Central memory CD4-positive, alpha-beta T cell (primary cell): ENCODE data around the gene SLC14A1.
"Not testable (repeated sequence)": the region's sequence is repeated elsewhere in the genome, so short reads cannot be mapped to it uniquely, and the experiment has no call there.

Source experiments
- DNase-seq: peaks from one replicate; pipeline ENCODE4 v3.0.0; 2022

Gene SLC14A1

GRCh38 chr18:45724601-45725000 lies 620 bp downstream of the SLC14A1 start:
- no peak for DNase-seq

GRCh38 chr18:45725336-45725735 lies 1.4 kb downstream of the SLC14A1 start:
- DNase-seq: no peak

- DNase-seq: no peak
Observed at GRCh38 chr18:45726603-45727002, 2.6 kb downstream of the SLC14A1 start.

- DNase-seq: no peak
Observed at GRCh38 chr18:45727068-45727467, 3.1 kb downstream of the SLC14A1 start.

- DNase-seq: no peak
Observed at GRCh38 chr18:45728336-45729010, 4.5 kb downstream of the SLC14A1 start.

- DNase-seq: no peak
Observed at GRCh38 chr18:45730832-45731575, 7.0 kb downstream of the SLC14A1 start.

GRCh38 chr18:45731716-45732115 lies 7.7 kb downstream of the SLC14A1 start:
- no peak for DNase-seq

GRCh38 chr18:45733535-45733934 lies 9.6 kb downstream of the SLC14A1 start:
- DNase-seq: no peak

- DNase-seq: no peak
Observed at GRCh38 chr18:45734505-45734904, 10.5 kb downstream of the SLC14A1 start.

- no peak for DNase-seq
Observed at GRCh38 chr18:45734944-45735343, 11.0 kb downstream of the SLC14A1 start.

- no peak for DNase-seq
Observed at GRCh38 chr18:45738660-45739059, 14.7 kb downstream of the SLC14A1 start.

GRCh38 chr18:45739268-45739667 lies 15.3 kb downstream of the SLC14A1 start:
- DNase-seq: no peak

GRCh38 chr18:45739848-45740247 lies 15.9 kb downstream of the SLC14A1 start:
- no peak for DNase-seq

- no peak for DNase-seq
Observed at GRCh38 chr18:45741056-45741455, 17.1 kb downstream of the SLC14A1 start.

- no peak for DNase-seq
Observed at GRCh38 chr18:45745817-45746461, 22.0 kb downstream of the SLC14A1 start.

GRCh38 chr18:45748501-45748900 lies 24.5 kb downstream of the SLC14A1 start:
- no peak for DNase-seq

GRCh38 chr18:45749918-45750689 lies 26.1 kb downstream of the SLC14A1 start:
- DNase-seq: no peak

GRCh38 chr18:45751766-45752165 lies 27.8 kb downstream of the SLC14A1 start:
- DNase-seq: no peak

- DNase-seq: no peak
Observed at GRCh38 chr18:45752681-45753080, 28.7 kb downstream of the SLC14A1 start.

- DNase-seq: no peak
Observed at GRCh38 chr18:45753286-45753685, 29.3 kb downstream of the SLC14A1 start.

- DNase-seq: no peak
Observed at GRCh38 chr18:45755934-45756333, 32.0 kb downstream of the SLC14A1 start.

GRCh38 chr18:45757005-45757404 lies 33.0 kb downstream of the SLC14A1 start:
- no peak for DNase-seq

GRCh38 chr18:45757644-45758043 lies 33.7 kb downstream of the SLC14A1 start:
- DNase-seq: not testable (repeated sequence)
